ENCODE results near the gene VANGL2. TPM values are rescaled to one million over a fixed set of nuclear protein-coding genes. Genes with fewer than 3 reads are reported as not detected.

VANGL2 gene
- total RNA-seq, 1 donor from 2014 or later: 17.0 TPM

- no peak for DNase-seq (ENCODE audit: low read depth)
- TF ChIP-seq CTCF (IDR thresholded peaks at IDR 0.05; ENCODE audit: insufficient read depth, low read length, poor library complexity, severe bottlenecking): no peak
- H3K27me3 ChIP-seq (ENCODE audit: control insufficient read depth, insufficient read depth, low read length): no peaks in the 10 kb centered on the region
These were observed 38.6 kb downstream of the VANGL2 start for GRCh38 chr1:160438935-160439334.

GRCh38 chr1:160439718-160440117, 39.4 kb downstream of the VANGL2 start:
- H3K4me3 ChIP-seq (ENCODE audit: low read depth, low read length): no peak overlapping the region
- TF ChIP-seq CTCF (IDR thresholded peaks at IDR 0.05; ENCODE audit: insufficient read depth, low read length, poor library complexity, severe bottlenecking): no peak
- H3K36me3 ChIP-seq (ENCODE audit: control insufficient read depth, insufficient read depth, low read length): no peaks in the 10 kb centered on the region
- DNase-seq (ENCODE audit: low read depth): no peak
- H3K27me3 ChIP-seq (ENCODE audit: control insufficient read depth, insufficient read depth, low read length): no peaks in the 10 kb centered on the region

More at GRCh38 chr1:160438935-160439334, 38.6 kb downstream of the VANGL2 start:
- H3K4me3 ChIP-seq (ENCODE audit: low read depth, low read length): no peak overlapping the region
- H3K36me3 ChIP-seq (ENCODE audit: control insufficient read depth, insufficient read depth, low read length): no peaks in the 10 kb centered on the region

- DNase-seq (ENCODE audit: low read depth): no peak
- H3K4me3 ChIP-seq (ENCODE audit: low read depth, low read length): no peak overlapping the region
- H3K36me3 ChIP-seq (ENCODE audit: control insufficient read depth, insufficient read depth, low read length): no peaks in the 10 kb centered on the region
- no peaks in the 10 kb centered on the region for H3K27me3 ChIP-seq (ENCODE audit: control insufficient read depth, insufficient read depth, low read length)
- TF ChIP-seq CTCF (IDR thresholded peaks at IDR 0.05; ENCODE audit: insufficient read depth, low read length, poor library complexity, severe bottlenecking): no peak
These were observed 46.7 kb downstream of the VANGL2 start for GRCh38 chr1:160446945-160447600.

GRCh38 chr1:160449494-160449893, 49.1 kb downstream of the VANGL2 start:
- no peak for DNase-seq (ENCODE audit: low read depth)
- H3K27me3 ChIP-seq (ENCODE audit: control insufficient read depth, insufficient read depth, low read length): no peaks in the 10 kb centered on the region
- no peak for TF ChIP-seq CTCF (IDR thresholded peaks at IDR 0.05; ENCODE audit: insufficient read depth, low read length, poor library complexity, severe bottlenecking)
- no peaks in the 10 kb centered on the region for H3K36me3 ChIP-seq (ENCODE audit: control insufficient read depth, insufficient read depth, low read length)
- no peak overlapping the region for H3K4me3 ChIP-seq (ENCODE audit: low read depth, low read length)

GRCh38 chr1:160451119-160451858, 50.9 kb downstream of the VANGL2 start:
- no peaks in the 10 kb centered on the region for H3K27me3 ChIP-seq (ENCODE audit: control insufficient read depth, insufficient read depth, low read length)
- no peak for TF ChIP-seq CTCF (IDR thresholded peaks at IDR 0.05; ENCODE audit: insufficient read depth, low read length, poor library complexity, severe bottlenecking)
- no peak overlapping the region for H3K4me3 ChIP-seq (ENCODE audit: low read depth, low read length)
- DNase-seq (ENCODE audit: low read depth): no peak
- H3K36me3 ChIP-seq (ENCODE audit: control insufficient read depth, insufficient read depth, low read length): no peaks in the 10 kb centered on the region

Measured in kidney epithelial cell (primary cell).